GM06990 (cell line): ENCODE results near the gene MICAL2.

Source experiments
- DNase-seq: peaks from one replicate; pipeline ENCODE4 v3.0.0-alpha.2; 2011; ENCODE audit not compliant: insufficient read length; ENCODE audit errors: extremely low read depth
- H3K27me3 ChIP-seq: replicated peaks from 2 replicates; pipeline ENCODE4 v1.6.0; 2011; ENCODE audit warnings: low read length; ENCODE audit not compliant: control insufficient read depth, insufficient read depth
- H3K36me3 ChIP-seq: 2 replicates; pipeline ENCODE4 v1.5.1; 2011; ENCODE audit warnings: low read length; ENCODE audit not compliant: control insufficient read depth, insufficient read depth
- H3K4me3 ChIP-seq: replicated peaks from 2 replicates; pipeline ENCODE4 v1.5.1; 2011; ENCODE audit warnings: low read depth, mild to moderate bottlenecking, control low read depth, low read length
- CTCF ChIP-seq: IDR thresholded peaks from 2 replicates; pipeline ENCODE4 v1.5.1; 2011; ENCODE audit warnings: low read length, control low read depth, mild to moderate bottlenecking, inconsistent platforms; ENCODE audit not compliant: insufficient read depth, poor library complexity, severe bottlenecking

The MICAL2 gene

GRCh38 chr11:12212821-12213185 lies 102.4 kb downstream of the MICAL2 start:
- TF ChIP-seq CTCF = no peak
- no peaks in the 10 kb centered on the region; the same call in 1 of the 2 replicates for H3K27me3 ChIP-seq
- no peak overlapping the region for H3K4me3 ChIP-seq
- H3K36me3 ChIP-seq = no peaks in the 10 kb centered on the region
- no peak for DNase-seq

DNA sequence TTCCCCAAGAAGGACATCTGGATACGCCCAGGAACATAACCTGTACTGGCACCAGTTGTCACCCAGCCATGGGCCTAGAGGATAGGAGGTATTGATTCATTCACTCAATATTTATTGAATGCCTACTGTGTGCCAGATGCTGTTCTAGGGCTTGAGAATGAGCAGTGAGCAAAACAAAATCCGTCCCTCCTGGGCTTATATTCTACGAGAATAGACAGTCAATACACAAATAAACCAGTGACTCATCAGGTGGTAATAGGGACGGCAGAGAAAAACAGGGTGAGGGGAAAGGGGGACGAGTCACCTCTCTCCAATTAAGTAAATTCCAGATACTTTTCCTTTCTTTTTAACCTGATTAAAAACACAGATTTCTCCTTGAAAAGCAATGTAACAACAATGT lies 103.5 kb downstream of the MICAL2 start:
- H3K36me3 ChIP-seq = no peaks in the 10 kb centered on the region
- H3K27me3 ChIP-seq = no peaks in the 10 kb centered on the region; the same call in 1 of the 2 replicates
- DNase-seq = no peak
- no peak for TF ChIP-seq CTCF
- no peak overlapping the region for H3K4me3 ChIP-seq

DNA sequence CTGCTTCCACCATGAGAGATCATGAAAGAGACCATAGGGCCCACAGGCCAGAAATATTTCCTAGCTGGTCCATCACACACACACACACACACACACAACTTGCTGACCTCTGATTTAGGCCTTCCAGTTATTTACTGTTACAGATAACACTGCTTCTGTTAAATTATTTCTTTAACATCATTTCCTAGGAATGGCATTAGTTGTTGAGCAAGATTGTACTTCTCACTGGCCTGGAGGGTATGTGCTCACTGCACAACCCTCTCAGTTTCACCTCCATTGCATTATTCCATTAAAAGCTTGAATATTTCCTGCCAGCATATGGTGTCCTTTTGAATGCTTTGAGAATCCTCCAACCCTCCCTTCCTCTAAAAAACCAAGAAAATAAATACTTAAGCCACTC lies 104.4 kb downstream of the MICAL2 start:
- H3K4me3 ChIP-seq = no peak overlapping the region
- H3K27me3 ChIP-seq = no peaks in the 10 kb centered on the region; the same call in 1 of the 2 replicates
- H3K36me3 ChIP-seq = no peaks in the 10 kb centered on the region
- TF ChIP-seq CTCF = no peak
- DNase-seq = no peak

GRCh38 chr11:12215181-12215593 lies 104.8 kb downstream of the MICAL2 start:
- Histone ChIP-seq H3K4me3 (no peak overlapping the region), H3K36me3 (no peaks in the 10 kb centered on the region)
- DNase-seq = no peak

GRCh38 chr11:12216041-12216451 lies 105.7 kb downstream of the MICAL2 start:
- H3K36me3 ChIP-seq = no peaks in the 10 kb centered on the region
- no peaks in the 10 kb centered on the region; the same call in 1 of the 2 replicates for H3K27me3 ChIP-seq
- no peak overlapping the region for H3K4me3 ChIP-seq
- DNase-seq = no peak
- no peak for TF ChIP-seq CTCF

More at GRCh38 chr11:12215181-12215593, 104.8 kb downstream of the MICAL2 start:
- H3K27me3 ChIP-seq = no peaks in the 10 kb centered on the region; the same call in 1 of the 2 replicates
- no peak for TF ChIP-seq CTCF
